GM18502 (cell line): ENCODE results near the gene PRR23E.

Experiments used
- ATAC-seq: cut with Tn5 transposase; IDR thresholded peaks from one replicate; pipeline ENCODE4 v1.9.1; 2021; ENCODE audit warnings: mild to moderate bottlenecking; ENCODE audit not compliant: unreplicated experiment, poor library complexity

Gene PRR23E

GRCh38 chr3:127182848-127183714 lies 9.8 kb upstream of the PRR23E start:
- no peak for ATAC-seq

DNA sequence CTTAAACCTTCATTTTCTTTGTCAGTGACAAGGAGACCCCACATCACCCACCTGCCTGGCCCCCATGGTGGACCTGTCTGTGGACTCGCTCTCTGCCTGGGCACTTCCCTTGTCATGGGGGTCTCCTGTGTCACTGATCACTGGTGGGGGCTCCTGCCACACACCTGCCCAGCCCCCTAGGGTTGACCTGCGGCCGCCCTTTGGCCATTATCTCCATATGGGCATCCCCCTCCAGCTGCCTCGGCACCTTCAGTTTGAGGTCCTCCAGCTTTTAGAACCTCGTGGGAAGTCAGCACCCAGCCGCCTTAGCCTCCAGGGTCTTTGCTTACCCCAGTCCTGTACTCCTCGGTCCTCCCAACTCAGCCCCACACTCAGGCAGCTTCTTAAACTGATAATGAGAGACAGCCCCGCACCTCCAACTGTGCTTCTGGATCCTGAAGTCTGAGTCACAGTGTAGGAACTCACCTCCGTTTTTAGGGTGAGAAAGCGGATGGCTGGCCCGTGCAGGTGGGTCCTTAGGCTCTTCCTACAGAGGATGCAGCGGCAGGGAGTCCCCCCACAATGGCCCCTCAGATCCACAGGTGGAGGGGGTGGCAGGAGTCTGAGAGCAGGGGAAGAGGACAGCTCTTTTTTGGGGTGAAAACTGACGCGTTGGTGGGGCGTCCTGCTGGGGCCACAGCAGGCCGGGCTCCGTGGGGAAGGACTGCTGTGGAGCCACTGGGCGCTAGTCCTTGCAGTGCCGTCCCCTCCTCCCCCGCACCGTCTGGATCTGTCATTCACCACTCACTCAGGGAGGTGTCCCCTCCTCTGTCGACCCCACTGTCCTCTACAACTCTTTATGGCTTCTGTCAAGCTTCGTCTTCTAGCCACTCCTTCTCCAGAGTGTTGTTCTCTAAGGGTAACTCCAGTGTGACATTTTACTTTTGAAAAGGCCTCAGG lies 8.7 kb upstream of the PRR23E start:
- ATAC-seq: no peak

DNA sequence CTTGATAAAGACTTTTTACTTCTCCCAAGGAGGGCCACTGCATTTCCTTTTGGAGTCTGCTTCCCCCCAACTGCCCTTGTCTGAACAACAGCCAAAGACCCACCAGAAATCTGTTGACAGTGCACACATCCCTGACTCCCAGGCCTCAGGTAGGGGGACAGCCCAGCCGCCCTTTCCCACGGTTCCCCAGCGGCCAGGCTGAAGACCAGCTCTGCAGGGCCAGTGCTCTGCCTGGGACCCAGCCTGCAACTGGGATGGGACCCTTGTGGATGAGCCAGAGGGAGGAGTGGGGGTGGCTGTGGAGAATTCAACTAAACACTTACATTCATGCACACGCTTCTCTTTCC lies 8.1 kb upstream of the PRR23E start:
- no peak for ATAC-seq

GRCh38 chr3:127185268-127185667 lies 7.7 kb upstream of the PRR23E start:
- ATAC-seq: no peak

DNA sequence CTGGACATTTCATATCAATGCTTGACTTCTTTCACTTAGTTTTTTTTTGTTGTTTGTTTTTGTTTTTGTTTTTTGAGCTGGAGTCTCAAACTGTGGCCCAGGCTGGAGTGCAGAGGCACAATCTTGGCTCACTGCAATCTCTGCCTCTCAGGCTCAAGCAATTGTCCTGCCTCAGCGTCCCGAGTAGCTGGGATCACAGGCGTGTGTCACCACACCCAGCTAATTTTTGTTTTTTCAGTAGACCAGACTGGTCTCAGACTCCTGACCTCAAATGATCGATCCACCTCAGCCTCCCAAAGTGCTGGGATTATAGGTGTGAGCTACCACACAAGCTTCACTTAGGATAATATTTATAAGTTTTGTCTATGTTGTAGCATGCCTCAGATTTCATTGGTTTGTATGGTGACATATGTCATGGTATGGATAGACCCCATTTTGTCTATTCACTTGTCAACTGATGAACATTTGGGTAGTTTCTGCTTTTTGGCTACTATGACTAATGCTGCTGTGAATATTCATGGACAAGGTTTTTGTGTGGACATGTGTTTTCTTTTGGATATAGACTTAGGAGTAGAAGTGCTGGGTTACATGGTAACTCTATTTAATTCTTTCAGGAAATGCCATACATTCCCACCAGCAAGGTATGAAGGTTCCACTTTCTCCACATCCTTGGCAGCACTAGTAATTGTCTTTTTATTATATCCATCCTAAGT lies 6.8 kb upstream of the PRR23E start:
- ATAC-seq: no peak

- ATAC-seq: no peak
Observed at GRCh38 chr3:127187316-127187715, 5.6 kb upstream of the PRR23E start.

DNA sequence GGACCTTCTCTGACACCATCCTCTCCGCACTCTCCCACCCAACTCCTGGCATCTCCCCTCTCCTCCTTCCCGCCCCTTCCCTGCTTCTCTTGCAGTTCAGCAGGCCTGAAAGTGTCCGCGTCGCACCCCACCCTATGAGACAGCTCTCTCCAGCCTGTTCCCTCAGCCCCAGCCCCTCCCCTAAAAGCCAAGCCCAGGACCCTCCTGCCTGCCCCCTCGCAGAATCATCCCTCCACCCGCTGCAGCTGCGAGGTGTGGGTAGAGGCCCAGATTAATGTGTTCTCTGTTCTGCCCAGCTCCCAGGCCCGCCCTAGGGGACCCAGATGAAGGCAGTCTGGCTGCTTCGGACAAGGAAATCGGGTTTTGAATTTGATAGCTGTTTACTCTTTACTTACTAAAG lies 410 bp downstream of the PRR23E start:
- no peak for ATAC-seq

- no peak for ATAC-seq
Observed at GRCh38 chr3:127193775-127194174, 844 bp downstream of the PRR23E start.

DNA sequence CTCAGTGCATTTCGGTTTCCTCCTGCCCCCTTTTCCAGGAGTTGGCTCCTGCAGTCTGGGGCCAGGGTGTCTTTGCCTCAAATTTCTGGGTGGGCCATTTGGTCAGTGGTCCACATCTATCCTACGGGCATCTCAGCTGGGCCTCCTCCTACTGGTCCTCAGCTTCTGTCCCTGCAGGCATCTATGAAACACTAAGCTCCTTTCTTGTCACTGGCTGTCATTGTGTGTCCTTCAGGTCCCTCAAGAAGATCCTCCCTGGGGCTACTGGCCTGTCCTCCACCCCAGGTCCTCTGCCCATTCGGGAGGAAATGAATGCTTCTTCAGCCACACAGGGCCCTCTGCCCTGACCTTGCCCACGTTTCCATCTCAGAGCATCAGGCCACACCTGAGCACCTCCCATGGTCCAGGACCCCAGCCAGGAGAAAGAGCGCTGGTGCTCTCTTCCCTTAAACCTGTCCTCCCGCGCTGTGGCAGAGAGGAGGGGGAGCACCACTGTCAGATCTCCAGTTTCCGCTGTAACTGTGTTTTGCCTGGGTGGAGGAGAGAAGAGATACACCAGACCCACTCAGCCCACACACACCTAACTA lies 1.8 kb downstream of the PRR23E start:
- ATAC-seq: no peak

GRCh38 chr3:127195417-127195816 lies 2.5 kb downstream of the PRR23E start:
- ATAC-seq: no peak

- no peak for ATAC-seq
Observed at GRCh38 chr3:127196002-127196401, 3.1 kb downstream of the PRR23E start.

DNA sequence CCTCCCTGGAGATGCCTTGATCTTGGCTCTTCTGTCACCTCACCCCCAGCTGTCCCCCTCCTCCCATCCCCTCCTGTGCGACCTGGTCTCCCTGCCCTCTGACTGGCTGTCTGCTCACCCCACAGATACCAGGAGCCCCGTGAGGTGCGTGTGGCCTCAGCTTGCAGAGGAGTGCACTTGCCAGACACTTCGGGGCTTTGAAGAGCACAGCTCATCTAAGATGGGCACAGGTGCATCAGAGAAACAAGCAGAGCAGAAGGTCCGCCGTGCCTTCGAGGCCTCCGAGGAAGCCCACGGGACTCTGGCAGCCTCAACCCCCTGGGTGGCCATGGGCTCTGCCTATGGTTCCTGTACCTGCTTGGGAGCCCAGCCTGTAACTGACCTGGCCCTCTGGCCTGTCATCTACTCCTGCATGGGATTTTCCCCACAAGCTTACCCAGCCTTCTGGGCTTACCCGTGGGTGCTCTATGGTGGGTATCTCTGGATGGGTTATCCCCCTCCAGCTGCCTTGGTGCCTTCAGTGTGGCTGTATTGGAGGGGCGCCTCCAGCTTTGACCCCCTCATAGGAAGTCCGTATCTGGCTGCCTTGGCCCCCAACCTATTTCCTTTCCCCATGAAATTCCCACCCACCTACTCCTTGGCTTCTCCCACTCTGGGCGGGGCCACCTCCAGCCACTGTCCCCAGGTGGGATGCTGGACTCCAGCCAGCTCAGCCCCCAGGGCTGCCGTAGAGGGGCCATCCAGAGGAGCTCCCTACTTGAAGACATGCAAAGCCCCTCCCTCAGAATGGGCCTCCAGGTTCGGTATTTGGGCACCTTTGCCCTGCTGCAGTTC lies 3.8 kb downstream of the PRR23E start:
- no peak for ATAC-seq

- no peak for ATAC-seq
Observed at GRCh38 chr3:127197300-127198189, 4.6 kb downstream of the PRR23E start.

DNA sequence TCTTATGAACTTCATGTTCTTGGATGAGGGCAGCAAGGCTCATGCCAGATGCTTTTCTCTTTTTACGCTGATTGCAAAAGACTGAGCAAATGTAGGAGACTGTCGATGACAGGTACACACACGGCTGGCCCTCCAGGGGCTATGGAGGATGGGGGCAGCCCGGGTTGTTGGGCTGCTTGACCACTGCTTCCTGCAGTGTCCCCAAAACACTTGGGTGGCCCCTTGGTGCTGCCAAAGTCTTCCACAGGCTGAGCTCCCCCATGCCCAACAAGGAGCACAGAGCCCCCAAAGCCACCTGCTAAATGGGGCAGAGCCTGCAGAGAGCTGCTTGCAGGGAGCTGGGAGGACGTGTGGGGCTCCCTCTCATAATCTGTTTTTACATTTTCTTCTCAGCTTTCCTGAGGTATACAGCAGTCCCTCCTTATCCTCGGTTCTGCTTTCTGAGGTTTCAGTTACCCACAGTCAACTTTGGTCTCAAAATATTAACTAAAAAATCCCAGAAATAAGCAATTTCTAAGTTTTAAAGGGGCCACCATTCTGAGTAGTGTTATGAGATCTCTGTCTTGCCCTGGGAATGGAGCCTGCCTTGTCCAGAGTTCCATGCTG lies 7.3 kb downstream of the PRR23E start:
- no peak for ATAC-seq

GRCh38 chr3:127203024-127203423 lies 10.1 kb downstream of the PRR23E start:
- no peak for ATAC-seq

DNA sequence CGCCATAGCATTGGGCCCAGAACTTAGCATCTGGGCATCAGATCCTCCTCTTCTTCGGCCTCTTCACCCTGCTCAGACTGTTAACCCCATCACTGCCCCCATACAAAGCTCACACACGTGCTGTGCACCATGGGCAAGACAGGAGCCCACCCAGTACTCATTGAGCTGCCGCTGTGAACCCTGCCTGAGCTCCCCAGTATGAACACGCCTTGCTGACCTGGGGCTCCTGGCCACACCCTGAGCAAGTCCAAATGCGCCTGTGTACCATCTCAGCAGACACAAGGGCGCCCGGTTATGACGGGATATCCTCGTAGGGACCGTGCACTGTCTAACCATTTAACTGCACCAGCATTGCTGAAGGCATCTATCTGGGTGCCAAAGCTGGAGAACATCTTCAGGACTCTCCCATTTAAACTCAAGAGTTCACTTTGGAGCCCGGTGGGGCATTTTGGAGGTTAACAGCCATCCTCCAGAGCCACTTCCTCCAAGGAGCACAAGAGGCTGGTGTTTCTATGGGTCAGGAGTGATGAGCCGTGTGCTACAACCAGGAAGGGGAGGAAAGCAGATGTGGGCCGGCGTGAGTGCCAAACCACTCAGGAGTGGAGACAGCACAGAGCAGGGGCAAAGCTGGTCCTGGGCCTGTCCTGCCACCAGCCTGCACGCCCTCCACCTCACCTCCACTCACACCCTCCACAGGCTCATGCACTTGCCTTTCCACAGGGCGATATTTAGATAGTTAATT lies 12.1 kb downstream of the PRR23E start:
- no peak for ATAC-seq

- no peak for ATAC-seq
Observed at GRCh38 chr3:127206154-127206553, 13.2 kb downstream of the PRR23E start.
